Measurements from ENCODE around the gene SFI1.
"Not testable (repeated sequence)": the region's sequence is repeated elsewhere in the genome, so short reads cannot be mapped to it uniquely, and the experiment has no call there.

Gene SFI1

DNA sequence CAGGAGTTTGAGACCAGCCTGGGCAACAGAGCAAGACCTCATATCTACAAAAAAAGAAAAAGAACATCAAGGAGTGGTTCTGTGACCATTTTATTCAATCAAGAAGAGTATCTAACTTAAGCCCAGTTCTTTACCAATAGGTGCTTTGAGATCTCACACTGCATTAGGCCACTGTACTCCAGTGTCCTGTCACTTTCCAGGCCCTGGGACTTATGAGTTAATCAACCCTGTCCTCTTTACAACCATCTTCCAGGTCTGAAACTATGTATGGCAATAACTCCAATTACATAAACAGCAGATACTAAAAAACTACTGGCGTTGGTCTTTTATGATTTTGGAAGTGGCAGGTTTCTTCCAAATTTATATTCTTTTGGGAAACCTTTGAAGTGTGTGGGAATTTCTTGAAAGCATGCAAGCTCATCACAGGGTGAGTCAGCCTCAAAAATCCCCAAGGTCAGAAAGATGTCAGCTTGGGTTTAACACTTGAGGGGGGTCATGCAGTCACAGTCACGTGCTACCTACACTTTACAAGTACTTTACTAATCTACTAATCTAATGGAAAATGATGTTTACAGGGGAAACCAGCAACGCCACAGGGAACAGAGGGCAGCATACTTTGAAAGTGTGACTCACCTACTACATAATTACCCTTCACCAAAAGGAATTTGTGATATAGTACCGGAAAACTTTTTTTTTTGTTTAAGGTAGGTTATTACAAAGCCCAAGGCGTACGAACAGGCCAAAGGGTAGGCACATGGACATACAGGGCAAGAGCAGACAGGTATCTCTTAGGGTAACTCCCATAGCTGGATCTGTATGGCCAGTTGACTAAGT lies 150.1 kb downstream of the SFI1 start:
- no peak for DNase-seq

DNA sequence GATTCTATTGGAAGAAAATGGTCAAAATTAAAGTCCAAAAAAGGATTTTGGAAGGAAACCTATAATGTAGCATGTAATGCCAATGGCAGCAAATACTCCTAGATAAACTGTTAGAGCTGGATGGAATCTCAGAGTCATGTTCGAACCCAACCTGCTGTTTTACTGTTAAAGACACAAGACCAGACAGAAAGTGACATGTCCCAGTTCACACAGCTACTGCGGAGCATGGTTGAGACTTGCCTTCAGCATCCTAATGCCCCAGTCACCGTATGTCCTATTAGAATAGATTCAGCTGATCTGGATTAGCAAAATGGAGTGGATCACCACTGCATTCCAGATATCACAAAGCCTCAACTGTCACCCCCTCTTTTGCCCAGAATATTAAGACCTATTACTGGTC lies 150.7 kb downstream of the SFI1 start:
- no peak for DNase-seq

DNA sequence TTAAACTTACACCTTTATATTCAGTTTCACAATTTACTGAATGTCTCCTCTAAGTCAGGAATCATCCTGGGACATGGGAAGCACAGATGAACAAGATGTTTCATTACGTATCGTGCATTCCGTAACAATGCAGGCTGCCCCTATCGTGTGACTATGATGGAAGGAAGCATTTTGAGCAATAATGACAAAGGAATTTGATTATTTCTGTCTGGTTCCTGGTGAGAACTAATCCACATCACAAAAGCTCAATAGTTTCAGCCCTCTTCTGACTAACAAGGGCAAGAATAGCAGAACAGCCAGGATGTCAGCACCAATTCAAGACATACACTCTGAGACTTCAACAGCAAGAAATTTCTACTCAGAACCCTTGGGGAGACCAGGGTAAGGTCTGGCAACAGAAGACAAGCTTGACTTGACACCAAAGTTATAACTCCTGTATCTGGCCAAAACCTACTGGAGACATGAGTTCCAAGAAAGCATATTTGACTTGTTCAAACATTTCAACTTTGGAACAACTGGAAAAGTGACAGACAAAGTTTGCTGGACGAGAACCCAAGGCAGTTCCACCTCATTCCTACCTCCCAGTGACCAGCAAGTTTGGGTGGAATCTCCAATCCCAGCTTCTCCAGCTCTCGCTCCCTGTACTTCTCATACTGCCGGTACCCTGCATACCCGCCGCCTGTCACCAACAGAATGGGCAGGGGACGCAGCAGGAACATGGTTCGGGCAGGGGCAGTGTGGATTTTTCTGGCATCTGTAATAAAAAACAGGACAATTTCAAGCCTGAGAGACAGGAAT lies 151.4 kb downstream of the SFI1 start:
- DNase-seq, result no peak

DNA sequence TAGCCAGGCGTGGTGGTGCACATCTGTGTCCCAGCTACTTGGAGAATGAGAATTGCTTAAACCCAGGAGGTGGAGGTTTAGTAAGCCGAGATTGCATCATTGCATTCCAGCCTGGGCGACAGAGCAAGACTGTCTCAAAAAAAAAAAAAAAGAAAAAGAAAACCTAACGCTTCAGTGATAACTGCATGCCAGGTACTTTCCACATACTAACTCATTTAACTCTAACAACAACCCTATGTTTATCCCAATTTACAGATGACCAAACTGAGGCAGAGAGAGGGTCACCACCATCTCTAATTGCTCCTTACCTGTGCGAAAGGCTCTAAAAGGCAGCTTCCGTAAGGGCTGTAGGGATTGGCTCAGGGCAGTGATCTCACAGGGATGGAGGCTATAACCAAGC lies 154.1 kb downstream of the SFI1 start:
- no peak for DNase-seq

DNA sequence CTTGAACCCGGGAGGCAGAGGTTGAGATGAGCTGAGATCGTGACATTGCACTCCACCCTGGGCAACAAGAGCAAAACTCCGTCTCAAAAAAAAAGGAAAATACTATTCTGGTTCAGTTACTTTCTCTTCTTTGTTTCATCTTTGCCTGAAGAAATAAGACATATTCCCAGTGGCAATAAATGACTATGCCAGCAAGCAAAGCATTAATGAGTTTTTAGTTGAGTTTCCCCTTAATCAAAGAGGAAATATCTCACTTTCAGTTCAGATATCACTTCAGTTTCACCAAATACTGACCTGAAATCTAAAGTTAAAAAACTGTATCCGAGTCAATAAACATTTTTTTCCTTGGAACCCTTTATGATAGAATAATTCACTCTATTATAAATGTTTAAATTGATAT lies 155.3 kb downstream of the SFI1 start:
- DNase-seq, result no peak

DNA sequence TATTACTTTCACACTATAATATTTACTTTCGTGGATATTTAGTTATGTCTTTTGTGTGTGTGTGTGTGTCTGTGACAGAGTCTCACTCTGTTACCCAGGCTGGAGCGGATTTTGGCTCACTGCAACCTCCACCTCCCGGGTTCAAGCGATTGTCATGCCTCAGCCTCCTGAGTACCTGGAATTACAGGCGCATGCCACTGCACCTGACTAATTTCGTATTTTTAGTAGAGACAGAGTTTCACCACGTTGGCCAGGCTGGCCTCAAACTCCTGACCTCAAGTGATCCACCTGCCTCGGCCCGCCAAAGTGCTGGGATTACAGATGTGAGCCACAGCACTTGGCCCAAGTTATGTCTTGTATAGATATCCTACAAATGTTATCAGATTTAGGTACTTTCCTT lies 155.8 kb downstream of the SFI1 start:
- DNase-seq, result no peak

DNA sequence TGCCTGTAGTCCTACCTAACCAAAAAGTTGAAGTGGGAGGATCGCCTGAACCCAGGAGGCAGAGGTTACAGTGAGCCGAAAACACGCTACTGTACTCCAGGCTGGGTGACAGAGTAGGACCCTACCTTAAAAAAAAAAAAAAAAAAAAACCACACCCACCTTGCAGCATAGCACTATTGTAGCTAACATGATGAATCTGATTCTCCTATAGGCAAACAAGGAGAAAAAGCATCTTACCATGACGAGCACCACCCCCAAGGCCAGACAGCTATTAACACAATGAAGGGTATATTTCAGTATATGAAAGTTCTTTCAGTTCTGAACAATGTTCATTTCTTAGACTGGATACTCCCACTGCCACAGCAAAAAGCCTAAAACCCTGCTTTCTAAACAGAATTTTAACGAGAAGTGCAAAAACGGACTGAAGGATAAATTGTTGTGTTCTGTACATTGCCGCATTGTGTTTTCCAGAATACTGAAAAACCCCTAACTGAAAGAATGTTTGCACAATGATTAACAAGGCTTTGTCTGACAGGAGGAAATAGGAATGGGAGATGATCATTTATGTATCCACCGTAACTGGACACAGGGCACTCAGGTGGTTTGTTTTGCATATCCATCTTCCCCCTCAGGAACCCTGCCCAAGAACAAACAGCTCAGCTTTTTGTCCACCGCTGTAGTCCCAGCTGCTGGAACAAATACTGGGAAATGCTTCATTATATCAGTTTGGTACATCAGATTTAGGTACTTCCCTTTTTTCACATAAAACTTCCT lies 156.8 kb downstream of the SFI1 start:
- peak; percentile 32 for DNase-seq

DNA sequence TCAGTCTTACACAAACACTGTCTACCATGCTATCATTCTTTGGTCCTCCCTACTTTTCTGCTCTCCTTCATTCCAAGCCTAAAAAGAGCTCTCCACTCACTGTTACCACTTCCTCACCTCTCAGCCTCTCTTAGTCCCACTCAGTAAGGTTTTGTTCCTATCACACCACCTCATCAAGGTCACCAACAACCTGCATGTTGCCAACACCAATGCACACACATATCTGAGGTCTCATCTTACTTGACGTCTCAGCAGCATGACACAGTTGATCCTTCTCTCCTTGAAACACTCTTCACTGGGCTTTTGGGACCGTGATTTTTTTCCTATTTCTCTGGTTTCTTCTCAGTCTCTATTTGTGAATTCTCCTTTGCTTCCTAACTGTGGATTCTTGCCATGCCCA lies 157.6 kb downstream of the SFI1 start:
- no peak for DNase-seq

DNA sequence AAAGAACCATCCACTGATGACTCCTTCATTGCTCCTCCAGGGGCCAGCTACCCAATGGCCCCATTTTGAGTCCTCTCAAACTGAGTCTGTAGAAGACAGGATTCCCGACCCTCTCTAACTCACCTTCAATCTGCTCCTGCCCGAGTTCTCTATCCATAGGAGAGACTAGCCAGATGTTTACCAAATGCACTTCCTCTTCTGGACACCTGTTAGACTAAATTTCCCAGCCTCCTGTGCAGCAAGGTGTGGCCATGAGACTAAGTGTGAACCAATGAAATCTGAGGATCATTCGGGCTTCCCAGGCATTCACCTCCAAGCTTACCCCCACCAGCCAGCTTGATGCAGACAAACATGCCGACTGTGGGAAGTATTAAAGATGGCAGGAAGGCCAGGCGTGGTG lies 158.1 kb downstream of the SFI1 start:
- DNase-seq, result no peak

DNA sequence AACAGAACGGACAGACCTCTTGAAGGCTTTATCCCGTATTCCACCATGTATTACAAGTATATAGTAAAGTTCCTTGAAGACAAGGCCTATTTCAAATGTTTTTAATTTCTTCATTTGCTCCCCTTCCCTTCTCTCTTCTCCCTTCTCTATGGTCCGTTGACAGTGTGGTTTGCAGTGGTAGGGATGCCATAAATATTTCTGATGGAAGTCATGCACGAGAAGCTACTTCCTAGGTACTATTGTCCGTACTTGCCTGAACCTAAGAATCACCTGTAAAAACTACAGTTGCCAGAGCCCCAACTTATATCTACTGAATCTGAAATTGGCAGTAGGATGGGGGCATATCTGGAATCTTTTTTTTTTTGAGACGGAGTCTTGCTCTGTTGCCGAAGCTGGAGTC lies 162.9 kb downstream of the SFI1 start:
- DNase-seq, result no peak

DNA sequence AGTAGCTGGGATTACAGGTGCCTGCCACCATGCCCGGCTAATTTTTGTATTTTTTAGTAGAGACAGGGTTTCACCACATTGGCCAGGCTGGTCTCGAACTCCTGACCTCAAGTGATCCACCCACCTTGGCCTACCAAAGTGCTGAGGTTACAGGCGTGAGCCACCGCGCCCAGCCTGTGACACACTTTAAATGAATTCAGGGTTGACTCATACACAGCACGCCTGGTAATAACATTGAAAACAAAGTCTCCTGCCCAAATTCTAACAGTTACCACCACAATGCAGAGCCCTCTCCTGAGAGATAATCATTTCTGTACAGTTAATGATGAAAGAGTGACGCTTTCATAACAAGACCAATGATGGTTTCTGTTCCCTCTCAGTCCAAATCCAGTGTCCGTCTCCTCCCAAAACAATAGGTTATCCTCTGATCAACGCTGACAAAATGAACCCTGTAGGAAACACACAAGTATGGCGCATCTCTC lies 164.6 kb downstream of the SFI1 start:
- not testable (repeated sequence) for DNase-seq

DNA sequence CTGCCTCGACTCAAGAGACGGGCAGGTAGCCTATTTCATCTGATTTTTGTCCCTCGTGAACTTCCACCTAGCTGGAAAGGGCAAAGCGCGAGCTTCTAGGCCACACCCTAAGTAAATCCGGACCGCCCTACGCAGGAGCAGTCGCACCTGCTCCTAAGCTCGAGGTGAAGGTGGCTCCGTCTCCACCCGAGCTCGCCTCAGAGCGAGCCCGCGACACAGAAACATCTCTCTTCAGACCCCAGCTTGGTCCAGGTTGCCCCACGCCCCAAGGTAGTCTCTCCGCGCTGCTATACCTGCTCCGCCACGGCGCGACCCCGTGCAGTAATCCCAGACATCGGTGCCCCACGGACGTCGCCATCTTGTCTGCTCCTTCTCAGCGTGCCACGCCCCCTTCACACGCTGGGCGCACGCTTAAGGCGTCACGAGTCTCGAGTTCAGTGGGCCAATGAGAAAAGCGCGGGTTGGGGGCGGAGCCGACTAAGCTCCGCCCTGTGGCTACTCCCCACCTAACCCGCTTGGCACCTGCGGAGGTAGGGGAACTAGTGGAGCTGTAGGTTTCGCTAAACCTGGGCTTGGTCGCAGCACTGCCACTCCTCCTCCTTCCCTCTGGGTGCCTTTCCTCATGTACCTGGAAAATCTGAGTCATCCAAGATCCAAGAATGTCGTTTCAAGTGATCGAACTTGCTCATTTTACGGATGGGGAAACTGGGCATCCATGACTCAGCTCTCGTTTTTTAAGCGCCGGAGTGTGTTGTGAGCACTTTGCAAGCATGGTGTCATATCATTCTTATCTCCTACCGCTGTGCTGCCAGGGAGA lies 165.7 kb downstream of the SFI1 start, which contains the start of gene PISD:
TSS of gene PISD (minus strand) at position 365 of the 817 bp plus-strand sequence. CDS start at position 358, 7 bp downstream.
- peak; percentile 80 for DNase-seq

DNA sequence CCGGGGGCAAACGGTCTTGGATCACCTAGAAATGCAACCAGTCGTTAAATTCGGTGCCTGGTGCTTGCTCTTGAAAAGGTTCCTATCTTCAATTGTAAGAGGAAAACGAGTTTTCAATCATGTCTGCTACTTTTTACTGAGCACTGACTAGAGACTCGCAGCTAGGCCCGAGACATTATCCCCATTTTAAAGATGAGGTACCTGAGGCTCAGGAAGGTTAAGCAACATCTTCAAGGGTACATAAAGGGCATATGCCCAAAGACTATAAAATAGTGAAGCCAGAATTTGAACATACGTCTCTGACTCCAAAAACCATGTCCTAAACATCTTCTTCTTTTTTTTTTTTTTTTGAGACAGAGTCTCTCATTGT lies 166.3 kb downstream of the SFI1 start:
- no peak for DNase-seq

Data from NCI-H748 treated with DMSO at 0.1 percent for 48 hours (cell line).